Testis (tissue), 2 donors: ENCODE measurements around the gene RAET1E.
"Not testable (repeated sequence)": the region's sequence is repeated elsewhere in the genome, so short reads cannot be mapped to it uniquely, and the experiment has no call there.

Experiments used
- CTCF ChIP-seq, 3 experiments: fragments of 450-650 bp in 2 of 3; fragments of 200-600 bp in 1 of 3; sonication (generic) in 1 of 3; IDR thresholded peaks; one replicate each; pipeline ENCODE4 v1.5.1; 2016 to 2019; ENCODE audit warnings: antibody characterized with exemption in 3 of 3, mild to moderate bottlenecking in 2 of 3, moderate library complexity in 1 of 3
- POLR2A ChIP-seq: fragments of 450-650 bp; IDR thresholded peaks from one replicate; pipeline ENCODE4 v1.6.1; 2017; ENCODE audit warnings: antibody characterized with exemption, mild to moderate bottlenecking, moderate library complexity

GRCh38 chr6:149912680-149913079, 14.8 kb upstream of the RAET1E start:
- not testable (repeated sequence) for TF ChIP-seq CTCF (IDR thresholded peaks at IDR 0.05); POLR2A
